Measurements from ENCODE around the gene KCNH2.

GRCh38 chr7:150961510-150962289 lies 16.4 kb downstream of the KCNH2 start:
- TF ChIP-seq, protein P1, sequence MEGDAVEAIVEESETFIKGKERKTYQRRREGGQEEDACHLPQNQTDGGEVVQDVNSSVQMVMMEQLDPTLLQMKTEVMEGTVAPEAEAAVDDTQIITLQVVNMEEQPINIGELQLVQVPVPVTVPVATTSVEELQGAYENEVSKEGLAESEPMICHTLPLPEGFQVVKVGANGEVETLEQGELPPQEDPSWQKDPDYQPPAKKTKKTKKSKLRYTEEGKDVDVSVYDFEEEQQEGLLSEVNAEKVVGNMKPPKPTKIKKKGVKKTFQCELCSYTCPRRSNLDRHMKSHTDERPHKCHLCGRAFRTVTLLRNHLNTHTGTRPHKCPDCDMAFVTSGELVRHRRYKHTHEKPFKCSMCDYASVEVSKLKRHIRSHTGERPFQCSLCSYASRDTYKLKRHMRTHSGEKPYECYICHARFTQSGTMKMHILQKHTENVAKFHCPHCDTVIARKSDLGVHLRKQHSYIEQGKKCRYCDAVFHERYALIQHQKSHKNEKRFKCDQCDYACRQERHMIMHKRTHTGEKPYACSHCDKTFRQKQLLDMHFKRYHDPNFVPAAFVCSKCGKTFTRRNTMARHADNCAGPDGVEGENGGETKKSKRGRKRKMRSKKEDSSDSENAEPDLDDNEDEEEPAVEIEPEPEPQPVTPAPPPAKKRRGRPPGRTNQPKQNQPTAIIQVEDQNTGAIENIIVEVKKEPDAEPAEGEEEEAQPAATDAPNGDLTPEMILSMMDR (IDR thresholded peaks at IDR 0.05; ENCODE audit: low read depth, low read length, missing input control): no peak
- TF ChIP-seq TAF1 (conservative IDR thresholded peaks at IDR 0.05) (no peak), RXRA (IDR thresholded peaks at IDR 0.05) (no peak), EGR1 (IDR thresholded peaks at IDR 0.05; ENCODE audit: low read depth in 2 of 2) (no peak), MAX (IDR thresholded peaks at IDR 0.05) (no peak), YY1 (IDR thresholded peaks at IDR 0.05) (no peak), GABPA (IDR thresholded peaks at IDR 0.05 in 1 of 2, conservative IDR thresholded peaks at IDR 0.05 in 1 of 2) (no peak), RAD21 (IDR thresholded peaks at IDR 0.05) (no peak)
- TF ChIP-seq, protein P2, sequence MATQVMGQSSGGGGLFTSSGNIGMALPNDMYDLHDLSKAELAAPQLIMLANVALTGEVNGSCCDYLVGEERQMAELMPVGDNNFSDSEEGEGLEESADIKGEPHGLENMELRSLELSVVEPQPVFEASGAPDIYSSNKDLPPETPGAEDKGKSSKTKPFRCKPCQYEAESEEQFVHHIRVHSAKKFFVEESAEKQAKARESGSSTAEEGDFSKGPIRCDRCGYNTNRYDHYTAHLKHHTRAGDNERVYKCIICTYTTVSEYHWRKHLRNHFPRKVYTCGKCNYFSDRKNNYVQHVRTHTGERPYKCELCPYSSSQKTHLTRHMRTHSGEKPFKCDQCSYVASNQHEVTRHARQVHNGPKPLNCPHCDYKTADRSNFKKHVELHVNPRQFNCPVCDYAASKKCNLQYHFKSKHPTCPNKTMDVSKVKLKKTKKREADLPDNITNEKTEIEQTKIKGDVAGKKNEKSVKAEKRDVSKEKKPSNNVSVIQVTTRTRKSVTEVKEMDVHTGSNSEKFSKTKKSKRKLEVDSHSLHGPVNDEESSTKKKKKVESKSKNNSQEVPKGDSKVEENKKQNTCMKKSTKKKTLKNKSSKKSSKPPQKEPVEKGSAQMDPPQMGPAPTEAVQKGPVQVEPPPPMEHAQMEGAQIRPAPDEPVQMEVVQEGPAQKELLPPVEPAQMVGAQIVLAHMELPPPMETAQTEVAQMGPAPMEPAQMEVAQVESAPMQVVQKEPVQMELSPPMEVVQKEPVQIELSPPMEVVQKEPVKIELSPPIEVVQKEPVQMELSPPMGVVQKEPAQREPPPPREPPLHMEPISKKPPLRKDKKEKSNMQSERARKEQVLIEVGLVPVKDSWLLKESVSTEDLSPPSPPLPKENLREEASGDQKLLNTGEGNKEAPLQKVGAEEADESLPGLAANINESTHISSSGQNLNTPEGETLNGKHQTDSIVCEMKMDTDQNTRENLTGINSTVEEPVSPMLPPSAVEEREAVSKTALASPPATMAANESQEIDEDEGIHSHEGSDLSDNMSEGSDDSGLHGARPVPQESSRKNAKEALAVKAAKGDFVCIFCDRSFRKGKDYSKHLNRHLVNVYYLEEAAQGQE (IDR thresholded peaks at IDR 0.05): no peak
